ENCODE data around the gene CHID1.

- TF ChIP-seq EP300 (IDR thresholded peaks at IDR 0.05; ENCODE audit: borderline replicate concordance), result no peak
- TF ChIP-seq NFIC (IDR thresholded peaks at IDR 0.05), result no peak
- peak; percentile 19; the same call in 1 of the 2 replicates for TF ChIP-seq TEAD4 (IDR thresholded peaks at IDR 0.05)
- TF ChIP-seq CEBPB (IDR thresholded peaks at IDR 0.05), result no peak
- TF ChIP-seq REST (IDR thresholded peaks at IDR 0.05; ENCODE audit: low read depth), result no peak
- no peak for TF ChIP-seq FOXM1 (IDR thresholded peaks at IDR 0.05; ENCODE audit: borderline replicate concordance, low read depth)
- TF ChIP-seq USF1 (IDR thresholded peaks at IDR 0.05), result peak; percentile 67
- no peak for TF ChIP-seq CREB1 (IDR thresholded peaks at IDR 0.05; ENCODE audit: low read depth)
- TF ChIP-seq YY1 (IDR thresholded peaks at IDR 0.05; ENCODE audit: low read depth), result no peak
- no peak for TF ChIP-seq ZBTB7A (IDR thresholded peaks at IDR 0.05; ENCODE audit: low read depth)
- no peak for TF ChIP-seq TCF12 (IDR thresholded peaks at IDR 0.05; ENCODE audit: low read depth)
Measured at GRCh38 chr11:838441-839279, 72.0 kb downstream of the CHID1 start.
